Fibroblast of lung (primary cell): ENCODE data around the gene HPF1. TPM values are rescaled to one million over a fixed set of nuclear protein-coding genes. Genes with fewer than 3 reads are reported as not detected.
A peak's percentile ranks its signal among the peaks of the same experiment; 100 is the strongest.

Experiments
- DNase-seq, 2 donors: peaks; one replicate each; pipeline versions ENCODE4 v3.0.0 to v3.0.0-alpha.2; 2010; ENCODE audit warnings: low read depth in 2 of 2
- H2AFZ ChIP-seq: 2 replicates; pipeline ENCODE4 v1.5.1; 2012; ENCODE audit warnings: low read length, control low read depth, inconsistent platforms
- H3K27ac ChIP-seq: 2 replicates; pipeline ENCODE4 v1.5.1; 2011; ENCODE audit warnings: low read length, control low read depth; ENCODE audit not compliant: insufficient read depth
- H3K27me3 ChIP-seq: 2 replicates; pipeline ENCODE4 v1.5.1; 2011; ENCODE audit warnings: mild to moderate bottlenecking, low read length; ENCODE audit not compliant: control insufficient read depth, insufficient read depth
- H3K36me3 ChIP-seq: 2 replicates; pipeline ENCODE4 v1.5.1; 2011; ENCODE audit warnings: low read length; ENCODE audit not compliant: control insufficient read depth, insufficient read depth
- H3K4me1 ChIP-seq: 2 replicates; pipeline ENCODE4 v1.5.1; 2011; ENCODE audit warnings: low read length; ENCODE audit not compliant: control insufficient read depth, insufficient read depth; ENCODE audit errors: extremely low read depth
- H3K4me2 ChIP-seq: 2 replicates; pipeline ENCODE4 v1.5.1; 2011; ENCODE audit warnings: low read length, control low read depth; ENCODE audit not compliant: insufficient read depth; ENCODE audit errors: extremely low read depth
- H3K4me3 ChIP-seq, 4 experiments: fragments of 200-600 bp in 1 of 4; sonication (generic) in 1 of 4; replicated peaks in 1 of 4; 2 replicates each; pipeline ENCODE4 v1.5.1; 2011 to 2016; ENCODE audit warnings: low read length in 4 of 4, low read depth in 3 of 4, mild to moderate bottlenecking in 3 of 4, control low read depth in 2 of 4, inconsistent platforms in 1 of 4, mixed read lengths in 1 of 4; ENCODE audit not compliant: insufficient read depth in 1 of 4; ENCODE audit errors: control extremely low read depth in 1 of 4
- H3K79me2 ChIP-seq: 2 replicates; pipeline ENCODE4 v1.5.1; 2012; ENCODE audit warnings: mild to moderate bottlenecking, low read length, inconsistent platforms; ENCODE audit not compliant: control insufficient read depth, insufficient read depth
- H3K9ac ChIP-seq: 2 replicates; pipeline ENCODE4 v1.5.1; 2011; ENCODE audit warnings: mild to moderate bottlenecking, low read length, control low read depth; ENCODE audit not compliant: insufficient read depth
- H3K9me3 ChIP-seq: 2 replicates; pipeline ENCODE4 v1.5.1; 2012; ENCODE audit warnings: low read depth, low read length; ENCODE audit not compliant: control insufficient read depth, insufficient read depth
- H4K20me1 ChIP-seq: 2 replicates; pipeline ENCODE4 v1.5.1; 2011; ENCODE audit warnings: low read length; ENCODE audit not compliant: control insufficient read depth, insufficient read depth; ENCODE audit errors: extremely low read depth
- CTCF ChIP-seq, 2 donors: IDR thresholded peaks in 1 of 2; conservative IDR thresholded peaks in 1 of 2; 1 replicate in 1 of 2; 2 replicates in 1 of 2; pipeline ENCODE4 v1.5.1; 2011 to 2012; ENCODE audit warnings: low read length in 2 of 2, control low read depth in 1 of 2, inconsistent platforms in 1 of 2, low read depth in 1 of 2, mild to moderate bottlenecking in 1 of 2
- EZH2 ChIP-seq: IDR thresholded peaks from 2 replicates; pipeline ENCODE4 v1.5.1; 2012; ENCODE audit warnings: low read length, control low read depth, mild to moderate bottlenecking; ENCODE audit errors: missing control alignments
- polyA plus RNA-seq, 2 donors: library from polyadenylated mRNA; depleted of rRNA in 1 of 2; stranded (reverse) in 1 of 2; unstranded in 1 of 2; fragments of >200 nt; gene quantifications; 2 replicates each; pipeline ENCODE4 v1.2.1, GENCODE V29; 2011 to 2012; ENCODE audit warnings: missing spikeins in 1 of 2
- total RNA-seq: library from RNA; depleted of rRNA; stranded (reverse); fragments of >200 nt; gene quantifications from 2 replicates; pipeline ENCODE4 v1.2.1, GENCODE V29; 2014

The HPF1 gene
- total and polyA plus RNA-seq, 2 donors (not counting 1 experiment from before 2014, with no cell fraction given): 14.0 to 35.3 TPM

GRCh38 chr4:169727616-169728015 is 30.1 kb downstream of the HPF1 start:
- TF ChIP-seq EZH2 (no peak), CTCF (conservative IDR thresholded peaks at IDR 0.05 in 1 of 2, IDR thresholded peaks at IDR 0.05 in 1 of 2; ENCODE audit: low read depth in 1 of 2, low read length in 2 of 2) (no peak)
- Histone ChIP-seq H3K4me1 (peaks cover 4% of the 10 kb centered on the region), H3K4me3 (no peak overlapping the region), H3K27me3 (no peaks in the 10 kb centered on the region), H3K9me3 (no peaks in the 10 kb centered on the region), H3K27ac (no peak overlapping the region), H3K9ac (no peak overlapping the region), H3K79me2 (no peaks in the 10 kb centered on the region), H3K4me2 (no peak overlapping the region), H3K36me3 (no peaks in the 10 kb centered on the region), H4K20me1 (no peaks in the 10 kb centered on the region), H2AFZ (no peak overlapping the region)
- DNase-seq: no peak

- H3K27me3 ChIP-seq: no peaks in the 10 kb centered on the region
- TF ChIP-seq EZH2: no peak
- H3K4me1 ChIP-seq: peaks cover 4% of the 10 kb centered on the region
- no peaks in the 10 kb centered on the region for H4K20me1 ChIP-seq
- H3K36me3 ChIP-seq: no peaks in the 10 kb centered on the region
- H3K9me3 ChIP-seq: no peaks in the 10 kb centered on the region
- H2AFZ ChIP-seq: no peak overlapping the region
- DNase-seq: peak; percentile 11 to 85
- H3K27ac ChIP-seq: no peak overlapping the region
- no peak overlapping the region for H3K4me2 ChIP-seq
- H3K9ac ChIP-seq: no peak overlapping the region
- no peak overlapping the region for H3K4me3 ChIP-seq
- H3K79me2 ChIP-seq: no peaks in the 10 kb centered on the region
Observed at GRCh38 chr4:169724260-169724659, 33.5 kb downstream of the HPF1 start.

GRCh38 chr4:169723207-169723965 is 34.4 kb downstream of the HPF1 start:
- Histone ChIP-seq H2AFZ (no peak overlapping the region), H3K27ac (no peak overlapping the region), H3K9me3 (no peaks in the 10 kb centered on the region), H3K36me3 (no peaks in the 10 kb centered on the region), H3K9ac (no peak overlapping the region), H4K20me1 (no peaks in the 10 kb centered on the region), H3K4me1 (peaks cover 4% of the 10 kb centered on the region), H3K4me2 (no peak overlapping the region), H3K79me2 (no peaks in the 10 kb centered on the region), H3K4me3 (no peak overlapping the region), H3K27me3 (no peaks in the 10 kb centered on the region)
- TF ChIP-seq EZH2 (no peak), CTCF (conservative IDR thresholded peaks at IDR 0.05 in 1 of 2, IDR thresholded peaks at IDR 0.05 in 1 of 2; ENCODE audit: low read depth in 1 of 2, low read length in 2 of 2) (peak in 1 of 2 donors; percentile 9)
- peak in 1 of 2 donors; percentile 40 for DNase-seq
